Activated CD4-positive, CD25-positive, alpha-beta regulatory T cell treated with anti-CD3 and anti-CD28 coated beads, Interleukin-2, amount 50 U/mL, for 72 hours (primary cell): ENCODE data around the gene PTGR1.

ENCODE experiments used
- DNase-seq: peaks from one replicate; pipeline ENCODE4 v3.0.0; 2021

PTGR1 gene

GRCh38 chr9:111531716-111532115 is 67.7 kb downstream of the PTGR1 start:
- no peak for DNase-seq

DNA sequence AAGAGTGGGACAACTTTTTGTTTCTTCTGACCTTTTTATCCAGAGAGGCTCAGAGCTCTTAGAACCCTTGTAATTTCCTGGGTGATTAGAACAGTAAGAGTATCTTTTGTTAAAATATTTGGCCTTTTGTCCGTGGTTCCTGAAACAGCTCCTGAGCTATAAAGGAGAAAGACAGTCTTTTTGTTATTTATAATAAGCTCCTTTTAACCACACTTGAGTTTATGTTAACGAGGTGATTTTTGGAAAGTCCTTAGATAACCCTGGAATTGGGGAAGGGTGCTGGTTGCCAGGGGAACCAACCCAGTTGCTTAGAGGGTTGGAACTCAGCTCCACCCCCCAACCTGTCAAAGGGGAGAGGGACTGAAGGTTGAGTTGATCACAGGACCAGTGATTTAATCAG is 69.7 kb downstream of the PTGR1 start:
- DNase-seq = no peak

DNA sequence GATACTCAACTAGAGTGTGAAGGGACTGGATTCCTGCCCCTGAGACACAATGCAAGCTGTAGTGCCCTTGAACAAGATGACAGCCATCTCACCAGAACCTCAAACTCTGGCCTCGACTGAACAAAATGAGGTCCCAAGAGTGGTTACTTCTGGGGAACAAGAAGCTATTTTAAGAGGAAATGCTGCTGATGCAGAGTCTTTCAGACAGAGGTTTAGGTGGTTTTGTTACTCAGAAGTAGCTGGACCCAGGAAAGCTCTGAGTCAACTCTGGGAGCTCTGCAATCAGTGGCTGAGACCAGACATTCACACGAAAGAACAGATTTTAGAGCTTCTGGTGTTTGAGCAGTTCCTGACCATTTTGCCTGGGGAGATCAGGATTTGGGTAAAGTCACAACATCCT is 72.1 kb downstream of the PTGR1 start:
- DNase-seq = no peak

DNA sequence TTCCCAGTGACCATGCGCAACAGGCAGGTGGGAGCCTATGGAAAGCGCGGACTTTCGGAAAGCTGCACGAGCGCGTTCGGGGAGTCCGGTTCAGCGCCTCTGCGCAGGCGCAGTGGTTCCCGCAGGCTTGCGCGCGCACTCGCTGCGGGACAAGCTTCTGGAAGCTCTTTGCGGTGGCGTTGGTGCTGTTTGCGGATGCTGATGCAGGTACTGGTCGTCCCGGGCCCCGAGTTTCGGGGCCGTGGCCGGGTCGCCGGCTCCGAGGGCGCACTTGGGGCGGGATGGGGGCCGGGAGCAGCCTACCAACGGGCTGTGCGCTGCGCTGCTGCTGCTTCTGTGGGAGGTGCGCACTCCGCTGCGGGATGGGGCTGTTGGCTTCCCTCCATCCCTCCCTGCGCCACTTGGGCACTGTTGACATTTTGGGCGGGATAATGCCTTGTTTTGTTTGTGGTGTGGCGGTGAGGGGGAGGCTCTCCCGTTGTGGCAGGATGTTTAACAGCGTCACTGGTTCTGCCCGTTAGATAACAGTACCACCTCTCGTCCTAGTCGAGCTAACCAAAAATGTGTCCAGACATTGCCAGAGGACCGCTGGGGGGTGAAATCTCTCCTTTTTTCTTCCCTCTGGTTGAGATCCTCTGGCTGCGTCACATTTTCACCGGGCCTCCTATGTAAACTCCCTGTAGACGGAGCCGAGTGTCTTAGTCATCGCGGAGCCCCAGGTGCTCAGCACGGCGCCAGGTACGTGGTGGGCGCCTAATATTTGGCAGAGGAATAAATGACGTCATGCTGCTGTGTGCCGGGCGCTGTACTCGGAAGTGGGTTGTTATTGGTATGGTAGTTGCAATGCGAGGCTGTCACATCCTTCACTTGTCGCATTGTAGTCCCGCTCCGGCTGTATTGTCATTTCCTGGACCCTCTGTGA is 74.1 kb downstream of the PTGR1 start, which contains the start of gene ZNF483:
Gene ZNF483, plus strand, starts transcription at position 124 of the 922 bp plus-strand sequence. CDS start 2,217 bp downstream, outside the sequence.
- DNase-seq = peak; percentile 76

DNA sequence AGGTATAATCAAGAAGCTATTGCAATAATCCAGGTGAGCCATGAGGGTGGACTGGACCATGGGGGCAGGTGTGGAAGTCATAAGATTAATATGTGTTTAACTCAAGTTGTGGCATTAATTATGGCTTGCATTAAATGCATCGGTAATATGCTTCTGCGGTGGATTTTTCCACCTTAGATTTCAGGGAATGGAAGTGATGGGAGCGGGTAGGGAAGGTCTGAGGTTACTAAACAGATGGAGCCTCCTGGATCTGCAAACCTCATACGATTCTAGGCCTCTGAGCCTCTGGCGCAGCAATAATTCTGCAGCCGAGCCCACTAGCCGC is 74.8 kb downstream of the PTGR1 start:
- no peak for DNase-seq

GRCh38 chr9:111516061-111516465 is 83.4 kb downstream of the PTGR1 start:
- no peak for DNase-seq

GRCh38 chr9:111514967-111515366 is 84.5 kb downstream of the PTGR1 start:
- DNase-seq = no peak
